Neuronal stem cell (in vitro differentiated cells): ENCODE results near the gene LNP1.
"Not testable (repeated sequence)": the region's sequence is repeated elsewhere in the genome, so short reads cannot be mapped to it uniquely, and the experiment has no call there.

ENCODE experiments used
- DNase-seq: peaks from one replicate; pipeline ENCODE4 v3.0.0-alpha.2; 2013; ENCODE audit warnings: low spot score
- H2AFZ ChIP-seq: one replicate; pipeline ENCODE4 v1.6.1; 2013; ENCODE audit warnings: mild to moderate bottlenecking, low read length, inconsistent platforms
- H2AK5ac ChIP-seq: 2 replicates; pipeline ENCODE4 v1.6.1; 2013; ENCODE audit warnings: low read depth, mild to moderate bottlenecking, inconsistent platforms, low read length, moderate library complexity, mixed read lengths
- H2BK120ac ChIP-seq: 2 replicates; pipeline ENCODE4 v1.6.1; 2013; ENCODE audit warnings: low read depth, mild to moderate bottlenecking, inconsistent platforms, low read length, moderate library complexity, mixed read lengths
- H2BK12ac ChIP-seq: one replicate; pipeline ENCODE4 v1.6.1; 2013; ENCODE audit warnings: low read length, inconsistent platforms
- H2BK15ac ChIP-seq: 2 replicates; pipeline ENCODE4 v1.6.1; 2013; ENCODE audit warnings: mild to moderate bottlenecking, low read length, inconsistent platforms, mixed read lengths
- H2BK5ac ChIP-seq: one replicate; pipeline ENCODE4 v1.6.1; 2013; ENCODE audit warnings: inconsistent platforms, mild to moderate bottlenecking, low read length, moderate library complexity
- H3K14ac ChIP-seq: one replicate; pipeline ENCODE4 v1.6.1; 2013; ENCODE audit warnings: low read length, inconsistent platforms
- H3K18ac ChIP-seq: 2 replicates; pipeline ENCODE4 v1.6.1; 2013; ENCODE audit warnings: low read length, inconsistent platforms
- H3K23ac ChIP-seq: 2 replicates; pipeline ENCODE4 v1.6.1; 2013; ENCODE audit warnings: low read depth, mild to moderate bottlenecking, mixed read lengths, low read length, inconsistent platforms; ENCODE audit not compliant: poor library complexity
- H3K27ac ChIP-seq: replicated peaks from 3 replicates; pipeline ENCODE4 v1.5.1; 2013; ENCODE audit warnings: low read length, inconsistent platforms
- H3K27me3 ChIP-seq, 3 experiments: 2 replicates each; pipeline ENCODE4 v1.6.1; 2013; ENCODE audit warnings: low read length in 3 of 3, mild to moderate bottlenecking in 2 of 3, inconsistent platforms in 1 of 3, low read depth in 1 of 3, mixed read lengths in 1 of 3, moderate library complexity in 1 of 3; ENCODE audit not compliant: control insufficient read depth in 3 of 3, insufficient read depth in 3 of 3
- H3K36me3 ChIP-seq, 2 donors: replicated peaks in 1 of 2; 2 replicates each; pipeline ENCODE4 v1.6.1; 2013; ENCODE audit warnings: low read length in 2 of 2; ENCODE audit not compliant: control insufficient read depth in 2 of 2, insufficient read depth in 2 of 2
- H3K4ac ChIP-seq: 2 replicates; pipeline ENCODE4 v1.6.1; 2013; ENCODE audit warnings: inconsistent platforms, mild to moderate bottlenecking, low read length, moderate library complexity
- H3K4me1 ChIP-seq, 2 donors: 1 replicate in 1 of 2; 2 replicates in 1 of 2; pipeline ENCODE4 v1.6.1; 2013; ENCODE audit warnings: low read length in 2 of 2, low read depth in 1 of 2; ENCODE audit not compliant: control insufficient read depth in 2 of 2, insufficient read depth in 1 of 2
- H3K4me2 ChIP-seq: one replicate; pipeline ENCODE4 v1.6.1; 2013; ENCODE audit warnings: mild to moderate bottlenecking, low read length, inconsistent platforms; ENCODE audit not compliant: insufficient read depth, poor library complexity, severe bottlenecking
- H3K4me3 ChIP-seq, 2 donors: 2 replicates each; pipeline ENCODE4 v1.5.1; 2013; ENCODE audit warnings: low read length in 2 of 2, mild to moderate bottlenecking in 2 of 2, inconsistent platforms in 1 of 2, moderate library complexity in 1 of 2
- H3K79me1 ChIP-seq: one replicate; pipeline ENCODE4 v1.6.1; 2013; ENCODE audit warnings: low read depth, mild to moderate bottlenecking, inconsistent platforms, low read length, moderate library complexity
- H3K9ac ChIP-seq: one replicate; pipeline ENCODE4 v1.6.1; 2013; ENCODE audit warnings: mild to moderate bottlenecking, low read depth, low read length, inconsistent platforms; ENCODE audit not compliant: poor library complexity
- H3K9me3 ChIP-seq, 2 donors: replicated peaks in 1 of 2; 2 replicates each; pipeline versions ENCODE3 to v1.6.1; 2013; ENCODE audit warnings: low read length in 2 of 2, mild to moderate bottlenecking in 2 of 2, inconsistent platforms in 1 of 2, low read depth in 1 of 2, mixed read lengths in 1 of 2, moderate library complexity in 1 of 2; ENCODE audit not compliant: control insufficient read depth in 2 of 2, insufficient read depth in 1 of 2
- H4K8ac ChIP-seq: one replicate; pipeline ENCODE4 v1.6.1; 2013; ENCODE audit warnings: low read depth, mild to moderate bottlenecking, inconsistent platforms, low read length, moderate library complexity
- H4K91ac ChIP-seq: one replicate; pipeline ENCODE4 v1.6.1; 2013; ENCODE audit warnings: low read length, low read depth, mild to moderate bottlenecking, inconsistent platforms; ENCODE audit not compliant: poor library complexity
- WGBS, 2 donors: extraction: QIAGEN DNeasy Blood & Tissue Kit; methylation state at CpG; one replicate each; pipeline ENCODE4 v1.1.7; 2013; ENCODE audit warnings: missing lambda C conversion rate in 2 of 2, mixed read lengths in 1 of 2; ENCODE audit not compliant: insufficient read length in 2 of 2, insufficient replicate concordance in 1 of 2; ENCODE audit errors: extremely low coverage in 2 of 2; 5-methylcytosine and 5-hydroxymethylcytosine counted together

LNP1 gene

DNA sequence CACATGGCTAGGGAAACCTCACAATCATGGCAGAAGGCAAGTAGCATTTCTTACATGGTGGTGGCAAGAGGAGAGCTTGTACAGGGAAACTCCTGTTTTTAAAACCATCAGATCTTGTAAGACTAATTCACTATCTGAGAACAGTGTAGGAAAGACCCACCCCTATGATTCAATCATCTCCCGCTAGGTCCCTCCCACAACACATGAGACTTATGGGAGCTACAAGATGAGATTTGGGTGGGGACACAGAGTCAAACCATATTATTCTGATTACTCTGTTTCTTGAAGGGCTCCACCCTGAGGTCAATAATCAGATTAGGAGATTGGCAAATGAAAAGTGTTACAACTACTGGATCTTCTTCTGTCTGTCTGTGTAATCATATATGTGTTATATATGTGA, 69.6 kb downstream of the LNP1 start:
- H2BK12ac ChIP-seq: no peak overlapping the region
- no peak overlapping the region for H3K4me3 ChIP-seq
- no peak overlapping the region for H3K23ac ChIP-seq
- no peak overlapping the region for H3K9ac ChIP-seq
- no peak overlapping the region for H2BK5ac ChIP-seq
- DNase-seq: no peak
- H3K9me3 ChIP-seq: peaks cover 5 to 6% of the 10 kb centered on the region in 2 donors
- no peak overlapping the region for H2AFZ ChIP-seq
- H2BK15ac ChIP-seq: no peak overlapping the region
- peaks cover 0 to 3% of the 10 kb centered on the region in 2 donors for H3K4me1 ChIP-seq
- no peak overlapping the region for H3K27ac ChIP-seq
- H3K18ac ChIP-seq: no peak overlapping the region
- WGBS, 2 donors: no CpG with 5 or more reads among the region's 1 CpG
- H2BK120ac ChIP-seq: no peak overlapping the region
- no peak overlapping the region for H2AK5ac ChIP-seq
- no peak overlapping the region for H3K4me2 ChIP-seq
- no peaks in the 10 kb centered on the region for H3K36me3 ChIP-seq
- H3K79me1 ChIP-seq: no peaks in the 10 kb centered on the region
- no peak overlapping the region for H4K8ac ChIP-seq
- H4K91ac ChIP-seq: no peak overlapping the region
- H3K27me3 ChIP-seq: no peaks in the 10 kb centered on the region
- no peak overlapping the region for H3K4ac ChIP-seq
- H3K14ac ChIP-seq: no peak overlapping the region

DNA sequence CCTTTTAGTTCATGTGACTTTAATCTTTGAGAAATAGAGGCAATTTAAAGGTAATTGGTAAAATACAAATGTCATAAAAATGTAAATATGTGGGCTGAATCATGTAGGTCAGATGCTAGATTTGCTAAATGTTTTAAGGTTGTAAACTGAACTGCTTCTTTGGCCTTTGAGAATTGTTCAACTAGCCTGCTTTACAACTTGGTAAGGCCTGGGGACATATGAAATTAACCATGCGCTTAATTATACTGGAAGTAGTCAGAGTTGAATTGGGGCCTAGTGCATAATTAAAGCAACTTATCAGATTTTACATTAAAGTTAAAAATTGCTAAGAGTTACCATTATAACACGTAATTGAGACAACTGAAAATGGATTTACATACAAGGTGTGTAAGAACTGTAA, 70.1 kb downstream of the LNP1 start:
- peaks cover 0 to under 1% of the 10 kb centered on the region in 2 donors for H3K4me1 ChIP-seq
- no CpG with 5 or more reads among the region's 2 CpGs for WGBS, 2 donors
- H3K4ac ChIP-seq: no peak overlapping the region
- DNase-seq: no peak
- no peak overlapping the region for H3K9ac ChIP-seq
- H4K8ac ChIP-seq: no peak overlapping the region
- no peak overlapping the region for H2BK12ac ChIP-seq
- H2BK15ac ChIP-seq: no peak overlapping the region
- no peak overlapping the region for H2BK5ac ChIP-seq
- peaks cover 5 to 6% of the 10 kb centered on the region in 2 donors for H3K9me3 ChIP-seq
- no peaks in the 10 kb centered on the region for H3K36me3 ChIP-seq
- no peak overlapping the region for H3K18ac ChIP-seq
- H2BK120ac ChIP-seq: no peak overlapping the region
- no peak overlapping the region for H4K91ac ChIP-seq
- no peak overlapping the region for H3K23ac ChIP-seq
- H3K4me3 ChIP-seq: no peak overlapping the region
- H3K27me3 ChIP-seq: no peaks in the 10 kb centered on the region
- H2AK5ac ChIP-seq: no peak overlapping the region
- no peak overlapping the region for H3K4me2 ChIP-seq
- no peak overlapping the region for H3K27ac ChIP-seq
- no peaks in the 10 kb centered on the region for H3K79me1 ChIP-seq
- H2AFZ ChIP-seq: no peak overlapping the region
- H3K14ac ChIP-seq: no peak overlapping the region

DNA sequence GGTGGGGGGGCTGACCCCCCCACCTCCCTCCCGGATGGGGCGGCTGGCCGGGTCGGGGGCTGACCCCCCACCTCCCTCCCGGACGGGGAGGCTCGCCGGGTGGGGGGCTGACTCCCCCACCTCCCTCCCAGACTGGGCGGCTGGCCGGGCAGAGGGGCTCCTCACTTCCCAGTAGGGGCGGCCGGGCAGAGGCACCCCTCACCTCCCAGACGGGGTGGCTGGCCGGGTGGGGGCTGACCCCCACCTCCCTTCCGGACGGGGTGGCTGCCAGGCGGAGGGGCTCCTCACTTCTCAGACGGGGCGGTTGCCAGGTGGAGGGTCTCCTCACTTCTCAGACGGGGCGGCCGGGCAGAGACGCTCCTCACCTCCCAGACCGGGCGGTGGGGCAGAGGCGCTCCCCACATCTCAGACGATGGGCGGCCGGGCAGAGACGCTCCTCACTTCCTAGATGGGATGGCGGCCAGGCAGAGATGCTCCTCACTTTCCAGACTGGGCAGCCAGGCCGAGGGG, 76.6 kb downstream of the LNP1 start:
- not testable (repeated sequence) for H2BK5ac ChIP-seq, H3K23ac ChIP-seq, H3K27me3 ChIP-seq, H4K8ac ChIP-seq, H3K9ac ChIP-seq, H2BK15ac ChIP-seq, H3K4me3 ChIP-seq, H2AFZ ChIP-seq, H3K4me1 ChIP-seq, H2BK120ac ChIP-seq, H3K27ac ChIP-seq, H2AK5ac ChIP-seq, H3K14ac ChIP-seq, H3K4ac ChIP-seq, H3K18ac ChIP-seq, H3K79me1 ChIP-seq, H4K91ac ChIP-seq, H3K9me3 ChIP-seq, DNase-seq, H3K36me3 ChIP-seq, H3K4me2 ChIP-seq, H2BK12ac ChIP-seq
- no CpG with 5 or more reads among the region's 32 CpGs for WGBS, 2 donors

DNA sequence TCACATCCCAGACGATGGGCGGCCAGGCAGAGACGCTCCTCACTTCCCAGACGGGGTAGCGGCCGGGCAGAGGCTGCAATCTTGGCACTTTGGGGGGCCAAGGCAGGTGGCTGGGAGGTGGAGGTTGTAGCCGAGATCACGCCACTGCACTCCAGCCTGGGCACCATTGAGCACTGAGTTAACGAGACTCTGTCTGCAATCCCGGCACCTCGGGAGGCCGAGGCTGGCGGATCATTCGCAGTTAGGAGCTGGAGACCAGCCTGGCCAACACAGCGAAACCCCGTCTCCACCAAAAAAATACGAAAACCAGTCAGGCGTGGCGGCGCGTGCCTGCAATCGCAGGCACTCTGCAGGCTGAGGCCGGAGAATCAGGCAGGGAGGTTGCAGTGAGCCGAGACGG, 77.2 kb downstream of the LNP1 start:
- not testable (repeated sequence) for H3K23ac ChIP-seq, H2AFZ ChIP-seq, H2BK120ac ChIP-seq, H4K91ac ChIP-seq, H3K27me3 ChIP-seq, H3K14ac ChIP-seq, H2BK12ac ChIP-seq, H2AK5ac ChIP-seq, H3K9ac ChIP-seq, H2BK5ac ChIP-seq, H2BK15ac ChIP-seq, H3K27ac ChIP-seq, H3K18ac ChIP-seq, H4K8ac ChIP-seq, H3K36me3 ChIP-seq, DNase-seq, H3K79me1 ChIP-seq, H3K4me1 ChIP-seq, H3K4ac ChIP-seq, H3K4me2 ChIP-seq, H3K9me3 ChIP-seq, H3K4me3 ChIP-seq
- no CpG with 5 or more reads among the region's 25 CpGs for WGBS, 2 donors
